H1 (cell line): ENCODE measurements around the gene RPS6KA6.

ENCODE experiments used
- ATF2 ChIP-seq: IDR thresholded peaks from 2 replicates; pipeline ENCODE4 v1.6.1; 2012; ENCODE audit warnings: low read length, inconsistent platforms
- CHD2 ChIP-seq: IDR thresholded peaks from 2 replicates; pipeline ENCODE4 v1.6.1; 2012; ENCODE audit warnings: low read length, improper control_type of control experiment
- CTCF ChIP-seq, 3 experiments: IDR thresholded peaks; 1 replicate in 2 of 3; 2 replicates in 1 of 3; pipeline versions ENCODE4 v1.5.1 to v1.6.1; 2011; ENCODE audit warnings: low read length in 3 of 3, mild to moderate bottlenecking in 3 of 3, inconsistent platforms in 2 of 3, low read depth in 1 of 3, moderate library complexity in 1 of 3; ENCODE audit not compliant: insufficient read depth in 1 of 3; ENCODE audit errors: control extremely low read depth in 1 of 3
- EP300 ChIP-seq, 2 experiments: IDR thresholded peaks; 1 replicate in 1 of 2; 2 replicates in 1 of 2; pipeline ENCODE4 v1.6.1; 2011 to 2012; ENCODE audit warnings: low read depth in 2 of 2, low read length in 2 of 2, mild to moderate bottlenecking in 2 of 2, borderline replicate concordance in 1 of 2, inconsistent platforms in 1 of 2, moderate library complexity in 1 of 2
- JUND ChIP-seq: IDR thresholded peaks from 2 replicates; pipeline ENCODE4 v1.6.1; 2011; ENCODE audit warnings: mild to moderate bottlenecking, improper control_type of control experiment, low read length
- MAX ChIP-seq: IDR thresholded peaks from 2 replicates; pipeline ENCODE4 v1.6.1; 2012; ENCODE audit warnings: inconsistent platforms
- POLR2A ChIP-seq, 2 experiments: IDR thresholded peaks; 1 replicate in 1 of 2; 2 replicates in 1 of 2; pipeline ENCODE4 v1.6.1; 2011; ENCODE audit warnings: low read depth in 2 of 2, low read length in 2 of 2, mild to moderate bottlenecking in 2 of 2; ENCODE audit errors: control extremely low read depth in 1 of 2
- POLR2AphosphoS5 ChIP-seq: IDR thresholded peaks from 2 replicates; pipeline ENCODE4 v1.6.1; 2011; ENCODE audit warnings: low read depth, low read length
- RAD21 ChIP-seq, 2 experiments: IDR thresholded peaks in 1 of 2; conservative IDR thresholded peaks in 1 of 2; 2 replicates each; pipeline ENCODE4 v1.6.1; 2011; ENCODE audit warnings: low read depth in 2 of 2, low read length in 2 of 2, improper control_type of control experiment in 1 of 2, inconsistent platforms in 1 of 2, mild to moderate bottlenecking in 1 of 2, moderate library complexity in 1 of 2
- SP4 ChIP-seq: IDR thresholded peaks from 2 replicates; pipeline ENCODE4 v1.6.1; 2012; ENCODE audit warnings: low read length, inconsistent platforms
- TCF12 ChIP-seq: IDR thresholded peaks from 2 replicates; pipeline ENCODE4 v1.6.1; 2011; ENCODE audit warnings: low read depth, mild to moderate bottlenecking, low read length

- TF ChIP-seq CHD2: no peak
- TF ChIP-seq CTCF (IDR thresholded peaks at IDR 0.05; ENCODE audit: control extremely low read depth in 1 of 3, insufficient read depth in 1 of 3, low read depth in 1 of 3, low read length in 3 of 3): no peak
- no peak for TF ChIP-seq RAD21 (IDR thresholded peaks at IDR 0.05 in 1 of 2, conservative IDR thresholded peaks at IDR 0.05 in 1 of 2; ENCODE audit: low read depth in 2 of 2, low read length in 2 of 2)
- TF ChIP-seq MAX: no peak
- TF ChIP-seq EP300 (IDR thresholded peaks at IDR 0.05; ENCODE audit: borderline replicate concordance in 1 of 2, low read depth in 2 of 2, low read length in 2 of 2): no peak
- TF ChIP-seq POLR2AphosphoS5: no peak
- no peak for TF ChIP-seq ATF2
- TF ChIP-seq JUND: no peak
- no peak for TF ChIP-seq POLR2A (IDR thresholded peaks at IDR 0.05; ENCODE audit: control extremely low read depth in 1 of 2, low read depth in 2 of 2, low read length in 2 of 2)
- TF ChIP-seq TCF12: no peak
- TF ChIP-seq SP4: no peak
These were observed 36.7 kb upstream of the RPS6KA6 start for GRCh38 chrX:84224741-84225140.
